ENCODE data around the gene CDH4.

CDH4 gene

DNA sequence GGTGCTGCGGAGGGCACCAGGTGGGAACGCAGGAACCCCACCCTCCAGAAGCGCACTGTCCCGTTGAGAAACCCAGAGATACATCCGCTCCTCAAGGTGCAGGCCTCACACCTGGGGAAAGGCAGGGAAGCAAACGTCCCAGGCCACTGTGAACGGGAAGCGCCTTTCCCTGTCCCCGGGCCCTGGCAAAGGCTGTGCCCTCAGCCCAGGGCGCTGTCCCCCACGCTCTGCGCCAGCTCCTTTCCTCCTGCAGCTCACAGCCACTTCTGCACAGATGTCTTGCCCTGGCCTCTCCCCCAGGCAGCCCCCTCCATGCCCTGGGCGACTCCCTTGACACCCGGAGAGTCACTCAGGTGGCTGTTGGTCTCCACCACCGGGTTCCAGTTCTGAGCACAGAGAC is 609.8 kb downstream of the CDH4 start:
- DNase-seq (ENCODE audit: low read depth), result no peak

DNA sequence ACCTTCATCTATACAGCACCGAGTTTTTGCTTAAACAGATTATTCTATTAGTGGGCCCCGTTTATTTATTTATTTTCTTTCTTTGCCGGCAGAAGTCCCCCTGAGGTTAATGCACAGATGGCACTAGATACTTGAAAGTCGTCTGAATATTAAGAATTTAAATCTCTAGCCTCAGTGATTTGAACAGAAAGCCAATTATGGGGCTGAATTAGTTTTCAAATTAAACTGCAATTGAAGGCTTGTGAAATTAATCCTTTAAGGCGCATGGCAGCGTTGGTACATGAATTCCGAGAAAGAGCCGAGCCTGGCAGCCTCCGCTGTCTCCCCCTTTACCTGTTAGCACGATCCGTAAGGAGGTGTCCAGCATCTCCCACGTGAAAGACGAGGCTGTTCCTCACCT is 610.8 kb downstream of the CDH4 start:
- DNase-seq (ENCODE audit: low read depth), result no peak

DNA sequence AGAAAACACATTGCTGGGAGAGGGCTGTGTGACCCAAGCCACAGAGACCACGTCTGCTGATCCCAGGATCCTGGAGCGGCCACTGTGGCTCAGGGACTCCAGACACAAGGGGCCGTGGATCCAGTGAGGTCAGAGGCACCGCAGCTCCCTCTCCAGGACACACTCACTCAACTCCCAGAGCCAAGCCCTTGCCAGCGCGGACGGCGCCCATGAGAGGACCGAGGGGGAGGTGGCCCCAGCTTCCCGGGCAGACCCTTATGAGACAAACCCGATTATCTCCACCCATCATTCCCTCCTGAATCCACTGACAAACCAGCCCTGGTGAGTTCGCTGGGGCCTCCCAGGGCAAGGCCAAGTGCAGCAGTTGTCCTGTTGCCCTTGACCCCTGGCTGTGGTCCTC is 612.4 kb downstream of the CDH4 start:
- no peak for DNase-seq (ENCODE audit: low read depth)

DNA sequence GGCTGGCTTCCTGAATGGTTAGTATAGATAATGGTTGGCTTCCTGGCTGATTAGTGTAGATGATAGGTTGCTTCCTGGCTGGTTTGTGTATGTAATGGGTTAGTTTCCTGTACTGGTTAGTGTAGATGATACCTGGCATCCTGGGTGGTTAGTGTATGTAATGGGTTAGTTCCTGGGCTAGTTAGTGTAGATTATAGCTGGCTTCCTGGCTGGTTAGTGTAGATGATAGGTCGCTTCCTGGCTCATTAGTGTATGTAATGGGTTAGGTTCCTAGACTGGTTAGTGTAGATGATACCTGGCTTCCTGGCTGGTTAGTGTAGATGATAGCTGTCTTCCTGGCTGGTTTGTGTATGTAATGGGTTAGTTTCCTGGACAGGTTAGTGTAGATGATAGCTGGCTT is 613.3 kb downstream of the CDH4 start:
- DNase-seq (ENCODE audit: low read depth), result no peak

DNA sequence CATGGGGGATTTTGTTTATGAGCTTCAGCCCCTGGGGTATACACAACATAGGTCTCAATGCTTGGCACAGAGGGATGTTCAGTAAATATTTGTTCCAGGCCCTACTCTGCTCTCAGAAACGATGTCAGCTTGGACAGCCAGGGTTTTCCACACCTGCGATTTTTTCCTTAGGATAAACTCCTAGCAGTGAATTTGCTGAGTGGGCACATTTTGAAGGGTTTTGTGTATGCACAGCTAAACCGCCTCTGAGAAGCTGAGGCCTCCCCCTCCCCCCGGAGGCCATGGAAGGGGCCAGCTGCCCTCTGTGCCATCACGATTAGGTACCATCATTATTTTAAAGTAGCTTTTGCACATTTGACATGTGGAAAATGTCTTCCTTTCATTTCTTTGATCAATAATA is 614.1 kb downstream of the CDH4 start:
- no peak for DNase-seq (ENCODE audit: low read depth)

DNA sequence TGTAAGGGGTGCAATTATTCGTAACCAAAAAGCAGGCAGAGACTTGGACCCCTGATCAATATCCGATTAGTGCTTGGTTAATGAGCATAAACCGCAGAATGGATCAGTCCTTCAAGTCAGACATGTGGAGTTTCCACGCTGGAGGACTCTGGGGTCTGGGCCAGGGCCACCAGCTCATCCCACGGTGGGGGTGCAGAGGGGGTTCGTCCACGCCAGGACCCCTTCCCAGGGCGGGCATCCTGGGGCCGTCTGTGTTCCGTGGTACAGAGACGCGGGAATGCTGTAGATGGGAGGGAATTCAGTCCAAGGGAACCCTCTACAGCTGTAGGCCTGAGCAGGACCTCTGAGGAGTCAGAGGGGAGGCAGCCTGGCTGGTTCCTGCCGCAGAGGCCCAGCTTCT is 615.9 kb downstream of the CDH4 start:
- DNase-seq (ENCODE audit: low read depth), result no peak

DNA sequence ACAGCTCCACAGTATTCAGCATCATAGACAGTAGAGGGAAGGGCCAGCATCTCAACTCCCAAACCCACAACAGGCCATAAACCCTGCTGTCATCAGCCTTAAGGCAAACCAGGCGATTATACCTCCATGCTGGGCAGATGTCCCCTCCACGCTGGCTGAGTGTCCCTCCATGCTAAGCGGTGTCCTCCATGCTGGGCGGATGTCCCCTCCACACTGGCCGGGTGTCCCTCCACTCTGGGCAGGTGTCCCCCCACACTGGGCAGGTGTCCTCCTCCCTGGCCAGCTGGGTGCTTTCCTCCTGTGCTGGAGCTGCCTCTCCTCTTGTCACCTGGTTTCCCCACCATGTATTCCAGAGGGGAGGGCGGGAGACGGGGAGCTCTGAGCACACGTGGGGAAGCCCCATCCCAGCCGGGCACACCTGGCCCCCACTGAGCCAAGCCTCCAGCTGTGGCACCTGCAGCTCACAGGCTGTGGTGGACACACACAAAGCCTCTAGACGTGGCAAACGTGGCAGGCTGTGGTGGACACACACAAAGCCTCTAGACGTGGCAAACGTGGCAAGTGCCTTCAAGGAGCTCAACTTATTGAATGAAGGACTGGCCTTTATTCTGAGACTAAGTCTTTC is 616.5 kb downstream of the CDH4 start:
- DNase-seq (ENCODE audit: low read depth), result no peak

DNA sequence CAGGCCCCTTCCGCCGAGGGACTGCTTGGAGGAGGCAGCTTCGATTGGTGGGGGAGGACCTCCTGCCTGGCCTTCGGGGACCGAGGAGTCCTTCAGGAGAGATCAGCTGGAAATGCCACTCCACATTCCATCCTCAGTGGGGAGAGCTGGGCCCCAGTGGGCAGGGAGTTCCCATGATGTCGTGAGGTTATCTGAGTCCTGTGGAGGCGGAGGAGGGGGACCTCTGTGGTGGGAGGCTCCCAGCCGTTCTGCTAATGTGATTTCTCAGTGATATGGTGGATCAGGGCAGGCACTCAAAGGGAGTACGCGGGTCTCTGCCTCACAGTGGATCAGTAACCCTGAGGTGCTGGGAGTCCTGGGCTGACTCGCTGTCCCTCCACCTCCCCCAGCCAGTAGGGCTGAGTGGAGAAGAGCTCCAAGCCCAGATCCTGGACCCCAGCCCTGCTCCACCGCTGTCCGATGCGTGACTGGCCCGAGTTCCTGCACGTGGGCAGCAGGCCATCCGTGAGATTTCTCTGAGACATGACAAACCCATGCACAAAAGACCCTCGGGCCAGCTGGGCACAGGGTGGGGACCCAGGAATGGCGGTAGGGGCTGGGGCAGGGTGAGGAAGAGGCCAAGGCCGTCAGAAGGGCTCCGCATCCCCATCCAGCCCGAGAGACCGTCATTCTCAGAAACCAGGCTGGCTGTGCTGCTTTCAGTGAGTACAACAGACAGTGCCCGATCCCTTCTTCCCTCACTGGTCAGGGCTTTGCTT is 617.9 kb downstream of the CDH4 start:
- DNase-seq (ENCODE audit: low read depth), result no peak

DNA sequence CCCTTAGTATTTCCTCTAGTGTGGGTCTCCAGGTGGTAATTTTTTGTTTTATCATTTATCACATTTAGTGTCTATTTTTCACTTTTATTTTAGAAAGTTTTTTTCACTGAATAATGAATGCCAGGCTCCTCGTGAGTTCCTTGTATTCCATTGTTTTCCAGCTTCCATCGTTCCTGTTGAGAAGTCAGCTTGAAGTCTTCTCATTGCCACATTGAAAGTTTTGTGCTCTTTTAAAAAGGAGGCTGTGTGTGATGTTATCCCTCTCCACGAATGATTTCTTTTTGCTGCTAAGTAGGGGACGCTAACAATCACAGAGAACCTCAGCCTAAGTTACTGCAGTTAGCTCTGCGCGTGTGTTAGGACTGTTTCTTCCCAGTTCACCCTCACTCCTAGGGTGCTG is 619.1 kb downstream of the CDH4 start:
- DNase-seq (ENCODE audit: low read depth), result no peak

DNA sequence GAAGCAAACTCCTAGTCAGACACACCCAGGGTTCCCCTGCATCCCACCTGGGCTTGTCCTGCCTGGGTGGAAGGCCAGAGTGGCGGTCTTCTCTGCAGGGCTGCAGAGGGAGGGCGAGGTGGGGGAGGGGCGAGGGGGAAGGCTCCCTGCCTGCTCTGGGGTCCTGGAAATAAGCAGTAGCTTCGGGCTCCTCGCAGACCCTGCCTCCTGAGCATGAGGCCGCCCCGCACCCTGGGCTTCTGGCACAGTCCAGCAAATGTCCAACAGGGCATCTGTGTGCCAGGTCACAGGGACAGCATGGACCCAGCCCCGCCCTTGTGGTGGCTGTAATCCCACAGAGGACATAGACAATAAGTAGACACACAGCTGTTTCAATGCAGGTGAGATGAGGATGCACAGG is 619.9 kb downstream of the CDH4 start:
- DNase-seq (ENCODE audit: low read depth), result no peak

DNA sequence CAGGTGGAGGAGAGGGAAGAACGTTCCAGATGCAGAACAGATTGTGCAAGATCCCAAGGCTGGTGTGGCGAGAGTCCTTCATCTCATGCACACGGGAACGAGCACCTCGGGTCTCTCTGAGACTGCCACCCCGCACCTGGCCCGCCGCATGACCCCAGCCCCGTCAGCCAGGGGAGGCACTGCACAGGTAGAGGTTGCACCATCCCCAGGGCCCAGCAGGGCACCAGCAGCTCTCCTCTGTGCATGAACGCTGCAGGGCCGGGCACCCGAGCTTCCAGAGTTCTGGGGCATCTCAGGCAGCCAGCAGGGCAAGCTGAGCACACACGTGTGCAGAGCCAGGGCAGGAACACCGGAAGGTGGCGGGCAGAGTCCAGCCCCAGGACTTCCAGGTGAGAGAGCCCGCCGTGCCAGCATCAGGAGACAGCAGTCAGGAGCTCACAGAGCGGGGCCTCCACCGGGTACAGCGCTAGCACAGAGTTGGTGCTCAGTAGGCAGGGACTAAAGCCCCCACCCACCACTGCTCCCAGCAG is 620.4 kb downstream of the CDH4 start:
- no peak for DNase-seq (ENCODE audit: low read depth)

DNA sequence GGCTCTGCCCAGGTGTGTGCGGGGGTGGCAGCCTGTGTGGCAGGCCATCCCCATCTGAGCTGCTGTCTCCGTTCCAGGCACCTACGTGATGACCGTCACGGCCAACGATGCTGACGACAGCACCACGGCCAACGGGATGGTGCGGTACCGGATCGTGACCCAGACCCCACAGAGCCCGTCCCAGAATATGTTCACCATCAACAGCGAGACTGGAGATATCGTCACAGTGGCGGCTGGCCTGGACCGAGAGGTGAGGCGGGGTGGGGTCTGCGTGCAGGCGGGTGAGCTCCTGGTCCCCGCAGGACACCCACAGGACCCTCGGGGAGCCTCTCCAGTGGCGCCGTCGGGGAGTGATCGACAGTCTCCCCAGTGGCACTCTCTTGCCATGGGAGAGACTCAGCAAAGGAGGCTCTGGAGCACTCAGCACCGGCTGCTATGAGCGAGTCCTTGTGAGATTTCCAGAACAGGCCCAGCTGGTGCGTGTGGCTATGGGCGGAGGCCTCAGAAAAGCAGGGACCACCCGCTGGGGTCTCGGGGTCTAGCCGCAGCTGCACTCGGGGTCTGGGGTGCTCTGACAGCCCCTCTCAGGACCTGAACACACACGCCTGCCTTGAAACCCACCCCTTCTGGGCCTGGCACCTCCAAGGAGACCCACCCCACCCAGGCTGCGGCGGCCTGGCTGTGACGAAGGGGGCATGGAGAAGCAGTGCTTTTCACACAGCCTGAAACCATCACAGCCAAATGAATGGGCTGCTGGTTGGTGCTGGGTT is 621.8 kb downstream of the CDH4 start:
- DNase-seq (ENCODE audit: low read depth), result no peak

DNA sequence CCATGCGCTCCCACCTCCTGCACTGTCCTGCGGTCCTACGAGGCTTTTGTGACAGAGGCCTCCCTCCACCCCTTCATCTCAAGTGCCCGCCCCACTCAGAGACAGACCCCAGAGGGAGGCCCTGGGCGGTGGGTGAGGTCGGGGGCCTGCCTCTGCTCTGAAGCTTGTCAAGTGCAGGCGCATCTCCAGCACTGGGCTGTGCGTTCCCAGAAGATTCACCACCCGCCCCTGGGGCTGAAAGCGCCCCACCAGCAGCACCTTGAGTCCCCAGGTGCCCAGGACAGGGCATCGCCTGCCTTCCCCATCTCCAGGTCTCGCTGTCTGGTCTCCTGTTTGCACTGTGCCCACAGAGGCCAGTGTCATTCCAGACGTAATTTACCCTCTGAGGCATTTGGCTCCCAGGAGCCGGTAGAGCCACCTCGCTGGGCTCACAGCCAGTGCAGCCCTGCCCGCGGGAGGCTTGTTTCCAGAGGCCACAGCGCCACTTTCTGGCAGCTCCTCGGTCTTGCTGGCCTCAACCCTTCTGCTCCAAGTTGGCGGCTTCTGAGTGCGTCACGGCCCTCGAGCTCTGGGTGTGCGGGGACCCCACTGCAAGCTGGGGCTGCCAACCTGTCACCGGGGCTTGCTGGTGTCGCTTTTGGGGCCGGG is 622.5 kb downstream of the CDH4 start:
- no peak for DNase-seq (ENCODE audit: low read depth)

DNA sequence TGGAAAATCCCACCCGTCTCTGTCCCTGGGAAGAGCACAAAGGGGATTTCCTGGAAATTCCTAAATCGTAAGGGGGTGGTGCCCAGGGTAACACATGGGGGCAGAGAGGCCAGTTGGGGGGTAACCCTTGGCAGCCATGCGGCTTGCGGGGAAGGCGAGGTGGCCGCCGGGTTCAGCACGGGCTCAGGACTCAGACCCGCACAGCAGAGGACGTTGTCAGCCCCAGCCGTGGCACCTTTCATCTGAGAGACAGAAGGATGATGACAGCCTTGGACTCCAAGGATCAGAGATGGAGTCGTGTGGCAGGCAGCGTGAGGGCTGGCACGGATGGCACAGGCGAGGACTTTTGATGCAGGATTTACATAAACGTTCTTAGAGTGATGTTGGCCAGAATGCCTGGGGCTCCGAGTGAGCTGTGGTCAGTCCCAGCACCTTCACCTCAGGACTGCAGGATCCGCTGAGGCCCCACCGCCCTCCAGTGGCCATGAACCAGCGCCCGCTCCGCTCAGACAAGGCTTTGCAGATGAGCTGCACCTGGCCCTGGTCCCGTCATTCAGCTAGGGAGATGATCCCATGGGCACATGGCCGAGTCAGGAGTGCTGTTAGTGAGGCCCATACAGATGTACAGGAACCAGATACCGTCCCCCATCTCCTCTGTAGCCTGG is 623.3 kb downstream of the CDH4 start:
- no peak for DNase-seq (ENCODE audit: low read depth)

DNA sequence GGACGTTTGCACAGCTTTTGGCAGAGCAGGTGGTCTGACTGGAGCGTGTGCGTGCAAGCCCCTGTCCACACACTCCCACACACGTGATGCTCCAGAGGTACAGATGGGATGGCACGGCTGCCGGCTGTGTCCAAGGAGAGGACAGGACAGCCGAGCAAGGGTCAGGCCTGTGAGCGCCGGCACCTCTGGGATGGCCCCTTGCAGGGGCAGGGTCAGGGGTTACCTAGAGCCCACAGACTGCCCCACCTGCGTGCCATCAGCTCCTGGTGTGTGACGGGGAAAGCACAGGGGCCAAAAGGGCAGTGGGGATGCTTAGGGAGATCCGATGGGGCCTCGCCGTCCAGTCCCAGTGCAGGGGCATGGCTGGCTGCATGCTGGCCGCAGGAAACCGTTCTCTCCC is 623.9 kb downstream of the CDH4 start:
- no peak for DNase-seq (ENCODE audit: low read depth)

DNA sequence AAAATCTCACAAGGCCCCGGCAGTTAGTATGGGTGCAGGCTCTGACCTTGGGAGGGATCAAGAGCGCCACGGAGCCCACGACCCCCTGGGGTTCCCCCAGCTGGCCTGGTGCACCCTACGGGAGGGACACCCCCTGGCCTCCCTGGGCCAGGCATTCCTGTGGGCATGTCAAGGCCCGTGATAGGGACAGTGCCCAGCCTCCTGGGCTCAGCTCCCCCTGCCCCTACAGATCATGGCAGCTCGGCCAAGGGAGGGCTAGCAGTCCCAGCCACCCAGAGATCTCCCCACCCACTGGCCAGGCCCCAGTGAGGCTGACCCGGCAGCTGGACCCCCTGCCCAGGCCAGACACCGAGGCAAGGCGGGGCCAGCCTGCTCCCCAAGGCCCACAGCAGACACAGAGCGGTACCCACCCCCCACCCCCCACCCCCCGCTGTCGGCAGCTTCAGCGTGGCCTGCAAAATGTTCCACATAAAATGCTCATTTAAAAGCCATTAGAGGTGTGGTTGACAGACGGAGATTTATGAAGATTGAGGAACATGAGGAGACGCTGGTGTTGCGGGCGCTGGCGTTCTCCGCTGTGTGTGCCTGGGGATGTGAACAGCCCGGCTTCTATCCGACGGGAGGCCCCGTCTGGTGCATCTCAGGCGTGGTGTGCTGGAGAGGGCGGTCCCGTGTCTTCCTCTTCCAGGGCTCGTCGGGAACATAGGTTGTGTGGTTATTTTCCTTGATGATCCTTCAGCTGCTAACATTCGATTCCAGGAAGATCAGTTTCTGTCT is 625.1 kb downstream of the CDH4 start:
- no peak for DNase-seq (ENCODE audit: low read depth)

DNA sequence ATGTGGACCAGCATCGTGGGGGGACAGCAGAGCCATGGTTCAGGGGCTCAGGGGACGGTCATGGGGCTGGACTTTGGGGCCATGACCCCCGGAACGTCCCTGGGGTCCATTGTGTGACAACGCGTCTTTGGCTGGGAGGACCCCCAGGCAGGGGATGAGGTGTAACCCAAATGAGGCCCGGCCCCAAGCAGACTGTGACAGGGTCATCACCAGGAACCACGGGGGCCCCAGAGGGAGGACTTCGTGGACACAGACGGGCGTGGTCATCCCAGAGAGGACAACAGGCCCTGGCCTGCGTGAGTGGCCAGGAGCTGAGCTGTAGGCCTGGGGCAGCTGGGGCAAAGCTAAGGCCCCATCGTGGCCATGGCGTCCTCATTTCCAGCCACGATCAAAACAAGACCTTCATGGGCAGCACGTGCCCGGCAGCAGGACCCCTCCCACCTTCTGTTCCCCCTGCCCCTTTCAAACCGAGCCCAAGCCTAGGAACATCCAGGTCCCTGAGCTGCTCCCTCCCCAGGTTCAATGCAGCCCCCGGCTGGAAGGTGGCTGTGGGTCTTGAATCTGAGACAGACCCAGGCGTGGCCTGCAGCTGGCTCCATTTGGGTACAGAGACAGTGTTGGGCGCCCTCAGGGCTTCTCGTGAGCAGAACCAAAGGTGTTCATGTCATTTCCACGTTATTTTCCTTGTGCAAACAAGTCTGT is 625.9 kb downstream of the CDH4 start:
- DNase-seq (ENCODE audit: low read depth), result no peak

DNA sequence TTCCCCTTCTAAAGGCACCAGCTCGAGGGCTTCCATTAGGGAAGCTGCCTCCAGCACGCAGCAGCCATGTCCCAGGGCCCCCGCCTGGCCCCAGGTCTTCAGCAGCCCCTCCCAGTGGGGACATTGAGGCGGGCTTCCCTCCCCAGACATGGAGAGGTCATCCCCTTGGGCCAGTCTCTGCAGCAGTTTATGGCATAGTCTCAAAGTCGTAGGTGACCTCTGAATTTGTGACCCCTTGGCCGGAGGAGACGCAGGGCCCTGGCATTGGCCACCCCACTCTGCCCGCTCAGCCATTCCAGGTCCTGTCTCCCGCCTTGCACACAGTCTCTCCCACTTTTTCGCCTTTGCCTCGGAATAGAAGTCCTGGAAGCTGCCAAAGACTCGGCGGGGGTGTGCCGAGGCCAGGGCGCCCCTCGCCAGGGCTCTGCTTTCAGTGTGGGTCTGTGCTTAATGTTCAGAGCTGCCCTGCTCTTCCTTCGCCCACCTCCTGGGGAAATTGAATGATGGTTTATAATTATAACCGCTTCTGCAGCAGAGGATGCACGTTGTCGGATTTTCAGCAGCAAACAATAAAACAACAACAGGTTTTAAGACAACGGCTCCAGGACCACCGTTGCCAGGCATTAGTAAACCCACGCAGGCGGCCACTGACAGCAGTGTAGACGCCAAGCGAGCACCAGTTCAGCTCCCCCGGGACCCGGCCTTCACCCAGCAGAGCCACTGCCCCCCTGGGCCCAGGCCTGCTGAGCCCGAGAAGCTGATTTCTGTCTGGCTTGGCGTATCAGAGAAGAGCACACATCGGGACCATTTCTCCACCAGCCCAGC is 626.6 kb downstream of the CDH4 start:
- no peak for DNase-seq (ENCODE audit: low read depth)

DNA sequence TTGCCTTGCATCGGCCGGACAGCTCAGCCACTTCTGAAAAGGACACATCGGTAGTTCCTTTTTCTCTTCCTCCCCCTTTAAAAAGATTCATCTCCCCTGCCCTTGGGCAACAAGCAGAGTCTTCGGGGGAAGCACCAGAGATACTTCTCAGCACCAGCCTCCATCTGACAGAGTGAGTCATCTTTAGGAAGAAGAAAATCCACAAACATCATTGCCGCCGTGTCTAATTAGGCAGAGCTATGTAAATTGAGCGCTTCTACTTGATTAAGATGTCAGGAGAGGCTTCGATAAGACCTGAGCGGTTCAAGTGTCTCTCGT is 627.2 kb downstream of the CDH4 start:
- no peak for DNase-seq (ENCODE audit: low read depth)

DNA sequence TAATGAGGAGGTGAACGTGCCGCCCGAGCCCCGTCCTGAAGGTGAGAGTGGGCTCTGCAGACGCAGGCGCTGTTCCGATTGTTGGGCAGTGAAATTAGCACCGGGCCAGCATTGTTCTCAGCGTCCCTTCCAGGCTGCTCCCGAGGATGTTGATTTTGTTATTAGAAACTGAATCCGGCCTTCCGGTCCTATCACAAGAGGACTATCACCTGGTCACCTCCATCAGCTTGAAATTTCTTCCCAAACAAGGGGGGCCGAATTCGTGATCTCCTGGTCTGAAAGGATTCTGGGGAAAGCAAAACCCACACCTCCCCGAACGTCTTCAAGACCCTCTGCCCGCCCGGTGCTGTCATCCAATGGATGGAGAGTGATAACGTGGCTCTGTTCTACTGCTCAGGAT is 627.6 kb downstream of the CDH4 start:
- DNase-seq (ENCODE audit: low read depth), result no peak
